Astrocyte (in vitro differentiated cells and primary cell): Measurements from ENCODE around the gene ST3GAL4. TPM values are rescaled to one million over a fixed set of nuclear protein-coding genes. Genes with fewer than 3 reads are reported as not detected.

Experiments used
- DNase-seq: peaks from one replicate; pipeline ENCODE4 v3.0.0-alpha.2; 2010; ENCODE audit warnings: low read depth
- FAIRE-seq: peaks from 2 replicates; lab custom pipeline; 2011; peaks lifted over from hg19 to GRCh38; lab: Jason Lieb, UNC
- H2AFZ ChIP-seq: 2 replicates; pipeline ENCODE4 v1.6.0; 2012; ENCODE audit warnings: low read depth, low read length, inconsistent platforms
- H3K27ac ChIP-seq: 2 replicates; pipeline ENCODE4 v1.5.1; 2011; ENCODE audit warnings: low read depth, low read length, inconsistent platforms
- H3K27me3 ChIP-seq: 2 replicates; pipeline ENCODE4 v1.6.0; 2011; ENCODE audit warnings: low read length, inconsistent platforms; ENCODE audit not compliant: insufficient read depth
- H3K36me3 ChIP-seq: 2 replicates; pipeline ENCODE4 v1.5.1; 2011; ENCODE audit warnings: low read length, inconsistent platforms; ENCODE audit not compliant: insufficient read depth
- H3K4me1 ChIP-seq: 2 replicates; pipeline ENCODE4 v1.5.1; 2011; ENCODE audit warnings: low read length, inconsistent platforms; ENCODE audit not compliant: insufficient read depth
- H3K4me2 ChIP-seq: 2 replicates; pipeline ENCODE4 v1.6.0; 2012; ENCODE audit warnings: low read length, inconsistent platforms
- H3K4me3 ChIP-seq: 2 replicates; pipeline ENCODE4 v1.5.1; 2011; ENCODE audit warnings: low read depth, mild to moderate bottlenecking, low read length, inconsistent platforms; ENCODE audit not compliant: insufficient read depth
- H3K79me2 ChIP-seq: 2 replicates; pipeline ENCODE4 v1.6.0; 2012; ENCODE audit warnings: mild to moderate bottlenecking, low read length, inconsistent platforms; ENCODE audit not compliant: insufficient read depth
- H3K9ac ChIP-seq: 2 replicates; pipeline ENCODE4 v1.6.0; 2012; ENCODE audit warnings: mild to moderate bottlenecking, low read length, inconsistent platforms
- H3K9me3 ChIP-seq: 2 replicates; pipeline ENCODE4 v1.5.1; 2012; ENCODE audit warnings: low read depth, mild to moderate bottlenecking, low read length, inconsistent platforms; ENCODE audit not compliant: insufficient read depth
- H4K20me1 ChIP-seq: 2 replicates; pipeline ENCODE4 v1.6.0; 2012; ENCODE audit warnings: low read length, inconsistent platforms; ENCODE audit not compliant: insufficient read depth
- H3K27ac Mint-ChIP-seq: one replicate; pipeline ENCODE4 v1.8.0; 2021; ENCODE audit warnings: mild to moderate bottlenecking, mixed read lengths; ENCODE audit not compliant: unreplicated experiment
- H3K27me3 Mint-ChIP-seq: one replicate; pipeline ENCODE4 v1.8.0; 2021; ENCODE audit warnings: low read depth, mixed read lengths; ENCODE audit not compliant: unreplicated experiment
- H3K36me3 Mint-ChIP-seq: one replicate; pipeline ENCODE4 v1.8.0; 2021; ENCODE audit warnings: low read depth, mixed read lengths; ENCODE audit not compliant: unreplicated experiment
- H3K4me1 Mint-ChIP-seq: one replicate; pipeline ENCODE4 v1.8.0; 2021; ENCODE audit warnings: low read depth, mixed read lengths; ENCODE audit not compliant: unreplicated experiment
- H3K4me3 Mint-ChIP-seq: one replicate; pipeline ENCODE4 v1.8.0; 2021; ENCODE audit warnings: mild to moderate bottlenecking, moderate library complexity, mixed read lengths; ENCODE audit not compliant: unreplicated experiment
- H3K9me3 Mint-ChIP-seq: one replicate; pipeline ENCODE4 v1.8.0; 2021; ENCODE audit warnings: mild to moderate bottlenecking, mixed read lengths; ENCODE audit not compliant: unreplicated experiment
- EZH2 ChIP-seq: IDR thresholded peaks from 2 replicates; pipeline ENCODE4 v1.6.1; 2012; ENCODE audit warnings: mild to moderate bottlenecking, low read length, inconsistent platforms; ENCODE audit not compliant: insufficient read depth
- total RNA-seq: library from RNA; stranded (reverse); gene quantifications from 2 replicates; pipeline ENCODE4 v1.2.1, GENCODE V29; 2021
- TF ChIP-seq, protein P1 (sequence below): IDR thresholded peaks from 2 replicates; pipeline ENCODE4 v1.5.1; 2011; ENCODE audit warnings: low read depth, mild to moderate bottlenecking, inconsistent platforms, low read length, moderate library complexity; ENCODE audit not compliant: insufficient read depth

The ST3GAL4 gene
- total RNA-seq, 1 donor from 2014 or later, result 12.2 TPM

DNA sequence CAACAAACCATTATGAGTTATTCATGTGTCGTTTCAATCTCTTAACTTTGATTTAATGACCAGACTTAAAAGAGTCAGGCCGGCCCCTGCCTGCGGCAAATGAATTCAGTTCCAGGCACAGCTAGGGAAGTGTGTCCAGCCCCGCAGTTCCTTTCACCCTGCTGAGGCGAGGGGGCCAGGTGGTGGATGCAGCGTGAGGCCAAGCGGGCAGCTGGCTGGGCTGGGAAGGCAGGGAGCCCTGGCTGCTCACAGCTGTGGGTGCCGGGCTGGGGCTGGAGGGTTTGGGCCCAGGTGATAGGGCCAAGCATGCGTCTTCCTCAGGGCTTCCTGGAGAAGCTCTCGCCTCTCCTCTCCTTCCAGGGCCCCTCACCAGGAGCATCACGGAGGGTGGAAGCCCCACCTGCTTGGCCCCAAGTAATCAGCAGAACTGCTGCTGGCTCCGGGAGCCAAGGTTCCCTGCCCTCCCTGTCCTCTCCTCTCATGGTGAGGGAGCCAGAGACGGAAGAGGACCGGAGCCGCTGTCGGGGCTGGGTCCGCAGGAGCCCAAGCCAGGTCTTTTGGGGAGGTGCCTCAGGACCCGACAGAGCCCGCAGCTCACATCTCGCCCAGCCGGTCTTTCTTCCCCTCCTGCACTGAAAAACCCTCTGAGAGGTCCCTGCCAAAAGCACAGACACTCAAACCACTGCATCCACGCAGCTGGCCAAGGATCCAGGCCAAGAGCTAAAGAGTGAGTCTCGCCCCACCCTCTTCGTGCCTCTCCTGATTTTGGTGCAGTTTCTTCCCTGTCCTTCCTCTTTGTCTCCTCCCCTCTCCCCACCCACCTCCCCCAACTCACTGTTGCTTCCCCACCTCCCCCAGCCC lies 97.0 kb downstream of the ST3GAL4 start:
- Mint-ChIP-seq H3K4me1 (no peaks in the 10 kb centered on the region), H3K27ac (no peak overlapping the region)
- TF ChIP-seq, protein P1, sequence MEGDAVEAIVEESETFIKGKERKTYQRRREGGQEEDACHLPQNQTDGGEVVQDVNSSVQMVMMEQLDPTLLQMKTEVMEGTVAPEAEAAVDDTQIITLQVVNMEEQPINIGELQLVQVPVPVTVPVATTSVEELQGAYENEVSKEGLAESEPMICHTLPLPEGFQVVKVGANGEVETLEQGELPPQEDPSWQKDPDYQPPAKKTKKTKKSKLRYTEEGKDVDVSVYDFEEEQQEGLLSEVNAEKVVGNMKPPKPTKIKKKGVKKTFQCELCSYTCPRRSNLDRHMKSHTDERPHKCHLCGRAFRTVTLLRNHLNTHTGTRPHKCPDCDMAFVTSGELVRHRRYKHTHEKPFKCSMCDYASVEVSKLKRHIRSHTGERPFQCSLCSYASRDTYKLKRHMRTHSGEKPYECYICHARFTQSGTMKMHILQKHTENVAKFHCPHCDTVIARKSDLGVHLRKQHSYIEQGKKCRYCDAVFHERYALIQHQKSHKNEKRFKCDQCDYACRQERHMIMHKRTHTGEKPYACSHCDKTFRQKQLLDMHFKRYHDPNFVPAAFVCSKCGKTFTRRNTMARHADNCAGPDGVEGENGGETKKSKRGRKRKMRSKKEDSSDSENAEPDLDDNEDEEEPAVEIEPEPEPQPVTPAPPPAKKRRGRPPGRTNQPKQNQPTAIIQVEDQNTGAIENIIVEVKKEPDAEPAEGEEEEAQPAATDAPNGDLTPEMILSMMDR, result no peak
- TF ChIP-seq EZH2, result no peak

DNA sequence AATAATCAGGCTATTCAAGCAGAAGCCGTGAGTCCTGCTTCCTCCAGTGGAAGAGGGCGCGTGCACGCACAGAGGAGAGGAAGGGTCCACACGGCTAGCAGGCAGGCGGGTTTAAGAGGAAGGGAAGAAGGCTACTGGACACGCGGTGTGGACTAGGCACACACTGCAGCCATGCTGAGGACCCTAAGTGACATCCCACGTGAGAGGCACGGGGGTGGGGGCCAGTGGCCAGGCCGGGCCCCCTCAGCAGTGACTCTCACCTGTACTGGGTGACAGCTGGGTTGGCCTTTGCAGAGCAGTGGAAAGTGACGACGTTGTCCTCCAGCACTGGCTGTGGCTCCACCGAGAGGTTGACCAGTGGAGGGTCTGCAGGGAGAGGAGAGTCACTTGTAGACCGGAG lies 100.6 kb downstream of the ST3GAL4 start:
- no peaks in the 10 kb centered on the region for H3K4me1 Mint-ChIP-seq
- no peak for TF ChIP-seq EZH2
- TF ChIP-seq, protein P1, result no peak
- Histone ChIP-seq H3K4me2 (no peak overlapping the region), H4K20me1 (no peaks in the 10 kb centered on the region), H3K79me2 (no peaks in the 10 kb centered on the region), H3K9me3 (peaks cover 4% of the 10 kb centered on the region), H3K4me3 (no peak overlapping the region), H3K27me3 (peaks cover 2% of the 10 kb centered on the region), H3K9ac (no peak overlapping the region), H3K4me1 (no peaks in the 10 kb centered on the region), H3K27ac (no peak overlapping the region), H3K36me3 (no peaks in the 10 kb centered on the region), H2AFZ (no peak overlapping the region)
- peaks cover 32% of the 10 kb centered on the region for H3K27me3 Mint-ChIP-seq
- no peaks in the 10 kb centered on the region for H3K9me3 Mint-ChIP-seq
- no peak for FAIRE-seq
- no peak overlapping the region for H3K4me3 Mint-ChIP-seq
- H3K36me3 Mint-ChIP-seq, result no peaks in the 10 kb centered on the region
- no peak for DNase-seq
- H3K27ac Mint-ChIP-seq, result no peak overlapping the region

More for the DNA sequence above, 97.0 kb downstream of the ST3GAL4 start:
- no peak overlapping the region for H3K9ac ChIP-seq
- no peak overlapping the region for H3K27ac ChIP-seq
- H3K27me3 ChIP-seq, result peaks cover 2% of the 10 kb centered on the region
- H4K20me1 ChIP-seq, result peaks cover 4% of the 10 kb centered on the region
- Mint-ChIP-seq H3K27me3 (peaks cover 29% of the 10 kb centered on the region), H3K4me3 (no peak overlapping the region), H3K36me3 (no peaks in the 10 kb centered on the region), H3K9me3 (peaks cover 5% of the 10 kb centered on the region)
- no peak overlapping the region for H2AFZ ChIP-seq
- H3K36me3 ChIP-seq, result no peaks in the 10 kb centered on the region
- no peak overlapping the region for H3K4me2 ChIP-seq
- H3K79me2 ChIP-seq, result no peaks in the 10 kb centered on the region
- peaks cover 15% of the 10 kb centered on the region for H3K9me3 ChIP-seq
- no peak overlapping the region for H3K4me3 ChIP-seq
- no peaks in the 10 kb centered on the region for H3K4me1 ChIP-seq
- FAIRE-seq, result no peak
- DNase-seq, result no peak
